HUES64 (cell line): Measurements from ENCODE around the gene ABI3BP.

Experiments
- H3K27ac ChIP-seq: 2 replicates; pipeline ENCODE4 v1.7.0; 2013; ENCODE audit warnings: low read depth, low read length, inconsistent platforms
- H3K27me3 ChIP-seq: 2 replicates; pipeline ENCODE4 v1.6.1; 2013; ENCODE audit warnings: mild to moderate bottlenecking, low read length; ENCODE audit not compliant: insufficient read depth
- H3K36me3 ChIP-seq: 2 replicates; pipeline ENCODE4 v1.6.1; 2013; ENCODE audit warnings: mild to moderate bottlenecking, low read length; ENCODE audit not compliant: insufficient read depth
- H3K4me1 ChIP-seq: 2 replicates; pipeline ENCODE4 v1.6.1; 2013; ENCODE audit warnings: mild to moderate bottlenecking, low read length, moderate library complexity; ENCODE audit not compliant: insufficient read depth
- H3K4me3 ChIP-seq: 2 replicates; pipeline ENCODE4 v1.5.1; 2013; ENCODE audit warnings: mild to moderate bottlenecking, low read length, moderate library complexity
- H3K9ac ChIP-seq: 2 replicates; pipeline ENCODE4 v1.6.1; 2013; ENCODE audit warnings: mild to moderate bottlenecking, low read depth, low read length
- H3K9me3 ChIP-seq: 2 replicates; pipeline ENCODE4 v1.6.1; 2013; ENCODE audit warnings: low read depth, low read length; ENCODE audit not compliant: insufficient read depth
- WGBS: fragments of 150-250, 120-280 bp; methylation state at CpG from one replicate; pipeline ENCODE4 v1.1.7; 2013; ENCODE audit warnings: missing lambda C conversion rate; 5-methylcytosine and 5-hydroxymethylcytosine counted together

ABI3BP gene

GRCh38 chr3:100864471-100865250 lies 128.6 kb downstream of the ABI3BP start:
- Histone ChIP-seq H3K4me3 (no peak overlapping the region), H3K4me1 (no peaks in the 10 kb centered on the region), H3K36me3 (no peaks in the 10 kb centered on the region), H3K27me3 (no peaks in the 10 kb centered on the region), H3K9me3 (no peaks in the 10 kb centered on the region), H3K9ac (no peak overlapping the region), H3K27ac (no peak overlapping the region)
- WGBS, result 92% methylated on average over 2 of the region's 2 CpGs

- Histone ChIP-seq H3K36me3 (no peaks in the 10 kb centered on the region), H3K9ac (no peak overlapping the region), H3K4me3 (no peak overlapping the region), H3K4me1 (no peaks in the 10 kb centered on the region), H3K27me3 (no peaks in the 10 kb centered on the region), H3K27ac (no peak overlapping the region), H3K9me3 (no peaks in the 10 kb centered on the region)
- WGBS, result 90% methylated on average over 2 of the region's 2 CpGs
Observed at GRCh38 chr3:100857863-100858262, 135.4 kb downstream of the ABI3BP start.

GRCh38 chr3:100856821-100857220 lies 136.4 kb downstream of the ABI3BP start:
- Histone ChIP-seq H3K4me1 (no peaks in the 10 kb centered on the region), H3K9me3 (no peaks in the 10 kb centered on the region), H3K36me3 (no peaks in the 10 kb centered on the region), H3K4me3 (no peak overlapping the region), H3K27ac (no peak overlapping the region), H3K27me3 (no peaks in the 10 kb centered on the region), H3K9ac (no peak overlapping the region)
- WGBS, result 89% methylated on average over 1 of the region's 1 CpG

GRCh38 chr3:100852840-100853239 lies 140.4 kb downstream of the ABI3BP start:
- H3K36me3 ChIP-seq, result no peaks in the 10 kb centered on the region
- H3K4me3 ChIP-seq, result no peak overlapping the region
- H3K9me3 ChIP-seq, result no peaks in the 10 kb centered on the region
- no peak overlapping the region for H3K9ac ChIP-seq
- no peaks in the 10 kb centered on the region for H3K27me3 ChIP-seq
- 88% methylated on average over 3 of the region's 3 CpGs for WGBS
- H3K27ac ChIP-seq, result no peak overlapping the region
- no peaks in the 10 kb centered on the region for H3K4me1 ChIP-seq

- 90% methylated on average over 2 of the region's 2 CpGs for WGBS
- Histone ChIP-seq H3K27ac (no peak overlapping the region), H3K9me3 (no peaks in the 10 kb centered on the region), H3K4me1 (no peaks in the 10 kb centered on the region), H3K27me3 (no peaks in the 10 kb centered on the region), H3K4me3 (no peak overlapping the region), H3K9ac (no peak overlapping the region), H3K36me3 (no peaks in the 10 kb centered on the region)
Observed at GRCh38 chr3:100850701-100851100, 142.5 kb downstream of the ABI3BP start.

GRCh38 chr3:100850156-100850555 lies 143.1 kb downstream of the ABI3BP start:
- H3K36me3 ChIP-seq, result no peaks in the 10 kb centered on the region
- no peak overlapping the region for H3K27ac ChIP-seq
- H3K4me1 ChIP-seq, result no peaks in the 10 kb centered on the region
- no peaks in the 10 kb centered on the region for H3K9me3 ChIP-seq
- 89% methylated on average over 2 of the region's 3 CpGs for WGBS
- no peaks in the 10 kb centered on the region for H3K27me3 ChIP-seq
- H3K4me3 ChIP-seq, result no peak overlapping the region
- H3K9ac ChIP-seq, result no peak overlapping the region

- 97% methylated on average over 7 of the region's 8 CpGs for WGBS
- no peaks in the 10 kb centered on the region for H3K36me3 ChIP-seq
- no peaks in the 10 kb centered on the region for H3K27me3 ChIP-seq
- H3K4me1 ChIP-seq, result no peaks in the 10 kb centered on the region
- H3K9ac ChIP-seq, result no peak overlapping the region
- no peak overlapping the region for H3K27ac ChIP-seq
- H3K9me3 ChIP-seq, result no peaks in the 10 kb centered on the region
- no peak overlapping the region for H3K4me3 ChIP-seq
Observed at GRCh38 chr3:100844063-100844936, 148.9 kb downstream of the ABI3BP start.

- Histone ChIP-seq H3K9ac (no peak overlapping the region), H3K27me3 (no peaks in the 10 kb centered on the region), H3K4me3 (no peak overlapping the region), H3K9me3 (no peaks in the 10 kb centered on the region), H3K27ac (no peak overlapping the region), H3K36me3 (no peaks in the 10 kb centered on the region), H3K4me1 (no peaks in the 10 kb centered on the region; the same call in 1 of the 2 replicates)
- 90% methylated on average over 2 of the region's 2 CpGs for WGBS
Observed at GRCh38 chr3:100838157-100838556, 155.1 kb downstream of the ABI3BP start.

- Histone ChIP-seq H3K4me3 (no peak overlapping the region), H3K4me1 (no peaks in the 10 kb centered on the region; the same call in 1 of the 2 replicates), H3K36me3 (no peaks in the 10 kb centered on the region), H3K27me3 (no peaks in the 10 kb centered on the region), H3K9me3 (no peaks in the 10 kb centered on the region), H3K9ac (no peak overlapping the region), H3K27ac (no peak overlapping the region)
- 90% methylated on average over 1 of the region's 1 CpG for WGBS
Observed at GRCh38 chr3:100836661-100837060, 156.6 kb downstream of the ABI3BP start.

GRCh38 chr3:100834332-100834731 lies 158.9 kb downstream of the ABI3BP start:
- Histone ChIP-seq H3K9ac (no peak overlapping the region), H3K4me3 (no peak overlapping the region), H3K36me3 (no peaks in the 10 kb centered on the region), H3K9me3 (no peaks in the 10 kb centered on the region), H3K4me1 (no peaks in the 10 kb centered on the region; the same call in 1 of the 2 replicates), H3K27ac (no peak overlapping the region), H3K27me3 (no peaks in the 10 kb centered on the region)
- WGBS, result over 99% methylated on average over 5 of the region's 5 CpGs

- WGBS, result 94% methylated on average over 3 of the region's 3 CpGs
- no peak overlapping the region for H3K9ac ChIP-seq
- H3K4me1 ChIP-seq, result no peaks in the 10 kb centered on the region; the same call in 1 of the 2 replicates
- H3K9me3 ChIP-seq, result no peaks in the 10 kb centered on the region
- no peaks in the 10 kb centered on the region for H3K36me3 ChIP-seq
- no peaks in the 10 kb centered on the region for H3K27me3 ChIP-seq
- H3K27ac ChIP-seq, result no peak overlapping the region
- no peak overlapping the region for H3K4me3 ChIP-seq
Observed at GRCh38 chr3:100833483-100833882, 159.7 kb downstream of the ABI3BP start.
